CD14-positive monocyte (primary cell): ENCODE results near the gene MED12L. TPM values are rescaled to one million over a fixed set of nuclear protein-coding genes. Genes with fewer than 3 reads are reported as not detected.
A peak's percentile ranks its signal among the peaks of the same experiment; 100 is the strongest.

ENCODE experiments used
- DNase-seq, 3 donors: peaks; one replicate each; pipeline ENCODE4 v3.0.0-alpha.2; 2011 to 2022
- H2AFZ ChIP-seq: 2 replicates; pipeline ENCODE4 v1.6.0; 2012; ENCODE audit warnings: mild to moderate bottlenecking, low read depth, low read length, inconsistent platforms; ENCODE audit not compliant: insufficient read depth, poor library complexity, severe bottlenecking
- H3K27ac ChIP-seq, 2 donors: 1 replicate in 1 of 2; 2 replicates in 1 of 2; pipeline ENCODE4 v1.5.1; 2012 to 2013; ENCODE audit warnings: low read length in 2 of 2, control low read depth in 1 of 2, inconsistent platforms in 1 of 2, low read depth in 1 of 2, mild to moderate bottlenecking in 1 of 2
- H3K27me3 ChIP-seq, 2 donors: one replicate each; pipeline versions ENCODE4 v1.6.0 to v1.6.1; 2011 to 2013; ENCODE audit warnings: low read length in 2 of 2; ENCODE audit not compliant: control insufficient read depth in 2 of 2, insufficient read depth in 2 of 2
- H3K36me3 ChIP-seq, 2 donors: replicated peaks in 1 of 2; 1 replicate in 1 of 2; 2 replicates in 1 of 2; pipeline versions ENCODE4 v1.5.1 to v1.6.1; 2012 to 2013; ENCODE audit warnings: low read length in 2 of 2, control low read depth in 1 of 2, inconsistent platforms in 1 of 2, mild to moderate bottlenecking in 1 of 2; ENCODE audit not compliant: insufficient read depth in 2 of 2, control insufficient read depth in 1 of 2
- H3K4me1 ChIP-seq, 2 donors: 1 replicate in 1 of 2; 2 replicates in 1 of 2; pipeline versions ENCODE4 v1.5.1 to v1.6.1; 2012 to 2013; ENCODE audit warnings: low read length in 2 of 2, control low read depth in 1 of 2, inconsistent platforms in 1 of 2, mild to moderate bottlenecking in 1 of 2, moderate library complexity in 1 of 2; ENCODE audit not compliant: insufficient read depth in 2 of 2, control insufficient read depth in 1 of 2
- H3K4me2 ChIP-seq: replicated peaks from 2 replicates; pipeline ENCODE3; 2012; ENCODE audit warnings: low read length, moderate library complexity, mild to moderate bottlenecking; ENCODE audit not compliant: poor library complexity, severe bottlenecking; ENCODE audit errors: extremely low read depth
- H3K4me3 ChIP-seq, 3 experiments: fragments of 200-600 bp in 1 of 3; sonication (generic) in 1 of 3; replicated peaks in 1 of 3; 1 replicate in 2 of 3; 2 replicates in 1 of 3; pipeline ENCODE4 v1.5.1; 2011 to 2013; ENCODE audit warnings: low read length in 3 of 3, mild to moderate bottlenecking in 3 of 3, control low read depth in 2 of 3, low read depth in 2 of 3, inconsistent platforms in 1 of 3, moderate library complexity in 1 of 3
- H3K79me2 ChIP-seq: 2 replicates; pipeline ENCODE4 v1.6.0; 2012; ENCODE audit warnings: mild to moderate bottlenecking, control low read depth, inconsistent platforms, low read length, moderate library complexity; ENCODE audit not compliant: insufficient read depth
- H3K9ac ChIP-seq: 2 replicates; pipeline ENCODE4 v1.6.0; 2017; ENCODE audit warnings: low read length, mild to moderate bottlenecking; ENCODE audit not compliant: insufficient read depth, poor library complexity, severe bottlenecking
- H3K9me3 ChIP-seq, 2 donors: replicated peaks in 1 of 2; 1 replicate in 1 of 2; 2 replicates in 1 of 2; pipeline versions ENCODE4 v1.5.1 to v1.6.1; 2012 to 2013; ENCODE audit warnings: low read length in 2 of 2, control low read depth in 1 of 2; ENCODE audit not compliant: control insufficient read depth in 1 of 2, insufficient read depth in 1 of 2
- H4K20me1 ChIP-seq: 2 replicates; pipeline ENCODE4 v1.6.0; 2012; ENCODE audit warnings: mild to moderate bottlenecking, low read length, control low read depth, moderate library complexity; ENCODE audit not compliant: insufficient read depth
- H3K27ac Mint-ChIP-seq, 7 donors: one replicate each; pipeline ENCODE4 v1.8.0; 2020; ENCODE audit warnings: mild to moderate bottlenecking in 7 of 7, mixed read lengths in 7 of 7, moderate library complexity in 6 of 7, inconsistent platforms in 2 of 7
- H3K27me3 Mint-ChIP-seq, 3 donors: one replicate each; pipeline ENCODE4 v1.8.0; 2021 to 2022; ENCODE audit warnings: low read depth in 3 of 3, mild to moderate bottlenecking in 3 of 3, mixed read lengths in 3 of 3, moderate library complexity in 3 of 3, inconsistent platforms in 1 of 3
- H3K36me3 Mint-ChIP-seq, 2 donors: one replicate each; pipeline ENCODE4 v1.8.0; 2020; ENCODE audit warnings: mixed read lengths in 2 of 2, inconsistent platforms in 1 of 2, mild to moderate bottlenecking in 1 of 2
- H3K4me1 Mint-ChIP-seq: one replicate; pipeline ENCODE4 v1.8.0; 2020; ENCODE audit warnings: mild to moderate bottlenecking, mixed read lengths
- H3K4me3 Mint-ChIP-seq, 2 donors: one replicate each; pipeline ENCODE4 v1.8.0; 2020; ENCODE audit warnings: mild to moderate bottlenecking in 2 of 2, mixed read lengths in 2 of 2, moderate library complexity in 1 of 2
- H3K9me3 Mint-ChIP-seq, 7 donors: one replicate each; pipeline ENCODE4 v1.8.0; 2020 to 2022; ENCODE audit warnings: mixed read lengths in 7 of 7, mild to moderate bottlenecking in 6 of 7, moderate library complexity in 6 of 7, inconsistent platforms in 2 of 7
- CTCF ChIP-seq: fragments of 200-600 bp; IDR thresholded peaks from one replicate; pipeline ENCODE4 v1.8.0; 2022; ENCODE audit warnings: antibody characterized with exemption, mild to moderate bottlenecking
- WGBS: methylation state at CpG from one replicate; pipeline ENCODE4 v1.1.5; 2013; ENCODE audit warnings: missing lambda C conversion rate; ENCODE audit not compliant: insufficient coverage; 5-methylcytosine and 5-hydroxymethylcytosine counted together
- intact Hi-C, 2 donors: fragments of 100-400 bp; cut with micrococcal nuclease; formaldehyde crosslinking; loops; one replicate each; pipeline versions ENCODE4 v1.15.0 to v1.15.1; 2023
- polyA plus RNA-seq, 3 donors: library from polyadenylated mRNA; depleted of rRNA in 1 of 3; unstranded in 2 of 3; stranded (reverse) in 1 of 3; fragments of 300-500 nt in 2 of 3; fragments of >200 nt in 1 of 3; fragmentation: Illumina TruSeq in 2 of 3; gene quantifications; 1 replicate in 2 of 3; 2 replicates in 1 of 3; pipeline ENCODE4 v1.2.3, GENCODE V29; 2012 to 2021

The MED12L gene
- polyA plus RNA-seq, 3 donors: 0.12 to 0.29 TPM; not detected in 1

GRCh38 chr3:151384741-151385174 lies 299.3 kb downstream of the MED12L start, which contains the start of gene P2RY12:
Gene P2RY12, minus strand, starts transcription at chr3:151384753. Its CDS starts 45,908 bp downstream, at chr3:151338845.
- Histone ChIP-seq H3K27me3 (no peaks in the 10 kb centered on the region), H3K9me3 (no peaks in the 10 kb centered on the region), H3K4me2 (peak within 1 kb of the TSS; percentile 71), H3K4me3 (peak within 1 kb of the TSS in 2 of 3 experiments; percentile 33 to 67), H3K9ac (no peak within 1 kb of the TSS), H4K20me1 (no peaks in the 10 kb centered on the region), H3K27ac (peak within 1 kb of the TSS; percentile 21 to 74), H3K36me3 (no peaks in the 10 kb centered on the region), H3K79me2 (no peaks in the 10 kb centered on the region), H2AFZ (peak within 1 kb of the TSS; percentile 38), H3K4me1 (peaks cover 52 to 67% of the 10 kb centered on the region in 2 donors)
- H3K4me1 Mint-ChIP-seq: peaks cover 66% of the 10 kb centered on the region
- WGBS: no CpG with 5 or more reads among the region's 4 CpGs
- no peak for TF ChIP-seq CTCF
- DNase-seq: peak; percentile 54 to 79 (median 73)
- H3K4me3 Mint-ChIP-seq: peak within 1 kb of the TSS; percentile 53 to 78
- intact Hi-C loops: loop anchor here (5.0 to 10.0 kb wide), 3 partner anchors 37 to 60 kb away; partner anchors contain the start of gene P2RY13 (in 2 of the 2)
- H3K36me3 Mint-ChIP-seq: no peaks in the 10 kb centered on the region
- peaks cover 0 to 2% (median 0%) of the 10 kb centered on the region in 3 donors for H3K27me3 Mint-ChIP-seq
- peaks cover 0 to 2% (median 0%) of the 10 kb centered on the region in 7 donors for H3K9me3 Mint-ChIP-seq
- peak within 1 kb of the TSS; percentile 64 to 92 (median 87) for H3K27ac Mint-ChIP-seq

- H3K4me1 Mint-ChIP-seq: peaks cover 66% of the 10 kb centered on the region
- peak overlapping the region in 1 of 3 experiments; percentile 67 for H3K4me3 ChIP-seq
- no peaks in the 10 kb centered on the region for H3K79me2 ChIP-seq
- DNase-seq: no peak
- H3K27me3 Mint-ChIP-seq: peaks cover 0 to 2% (median 0%) of the 10 kb centered on the region in 3 donors
- H3K27ac Mint-ChIP-seq: peak overlapping the region; percentile 19 to 84 (median 52)
- TF ChIP-seq CTCF: no peak
- no peaks in the 10 kb centered on the region for H3K36me3 ChIP-seq
- no peaks in the 10 kb centered on the region for H3K9me3 ChIP-seq
- H3K4me2 ChIP-seq: peak overlapping the region; percentile 71
- H3K27ac ChIP-seq: peak overlapping the region; percentile 7 to 52
- H3K4me3 Mint-ChIP-seq: no peak overlapping the region
- 92% methylated on average over 2 of the region's 4 CpGs for WGBS
- intact Hi-C loops: loop anchor here (5.0 to 10.0 kb wide), 2 partner anchors 39 to 61 kb away; partner anchors contain the start of gene P2RY13 (in 1 of the 2)
- no peak overlapping the region for H2AFZ ChIP-seq
- no peak overlapping the region for H3K9ac ChIP-seq
- no peaks in the 10 kb centered on the region for H3K27me3 ChIP-seq
- peaks cover 0 to 2% (median 0%) of the 10 kb centered on the region in 7 donors for H3K9me3 Mint-ChIP-seq
- no peaks in the 10 kb centered on the region for H4K20me1 ChIP-seq
- no peaks in the 10 kb centered on the region for H3K36me3 Mint-ChIP-seq
- peaks cover 52 to 67% of the 10 kb centered on the region in 2 donors for H3K4me1 ChIP-seq
These were observed 300.6 kb downstream of the MED12L start for GRCh38 chr3:151386056-151386455.
